WTC11 (cell line): Measurements from ENCODE around the gene EXD3.

ENCODE experiments used
- ATF1 ChIP-seq: sonication (generic); formaldehyde crosslinking; IDR thresholded peaks from 2 replicates; pipeline ENCODE4 v1.8.1; 2023; ENCODE audit warnings: mild to moderate bottlenecking, moderate library complexity, missing genetic modification reagents
- CREB1 ChIP-seq: sonication (generic); formaldehyde crosslinking; IDR thresholded peaks from 2 replicates; pipeline ENCODE4 v1.8.0; 2023; ENCODE audit warnings: mild to moderate bottlenecking, missing genetic modification reagents
- CTCF ChIP-seq: fragments of 200-600 bp; IDR thresholded peaks from 2 replicates; pipeline ENCODE4 v1.8.0; 2022; ENCODE audit warnings: antibody characterized with exemption
- E2F1 ChIP-seq: sonication (generic); formaldehyde crosslinking; IDR thresholded peaks from 2 replicates; pipeline ENCODE4 v1.8.0; 2022; ENCODE audit warnings: mild to moderate bottlenecking, missing genetic modification reagents
- E2F5 ChIP-seq: sonication (generic); formaldehyde crosslinking; IDR thresholded peaks from 2 replicates; pipeline ENCODE4 v1.8.1; 2022; ENCODE audit warnings: mild to moderate bottlenecking, moderate library complexity, missing genetic modification reagents
- FOXK1 ChIP-seq: sonication (generic); formaldehyde crosslinking; IDR thresholded peaks from 2 replicates; pipeline ENCODE4 v1.8.0; 2022; ENCODE audit warnings: mild to moderate bottlenecking, moderate library complexity, missing genetic modification reagents
- IRF1 ChIP-seq: sonication (generic); formaldehyde crosslinking; IDR thresholded peaks from 2 replicates; pipeline ENCODE4 v1.8.0; 2023; ENCODE audit warnings: missing genetic modification reagents
- JUN ChIP-seq: sonication (generic); formaldehyde crosslinking; IDR thresholded peaks from 2 replicates; pipeline ENCODE4 v1.8.0; 2023; ENCODE audit warnings: mild to moderate bottlenecking, missing genetic modification reagents
- KAT7 ChIP-seq: sonication (generic); formaldehyde crosslinking; IDR thresholded peaks from 2 replicates; pipeline ENCODE4 v1.8.1; 2023; ENCODE audit warnings: missing genetic modification reagents, mild to moderate bottlenecking, borderline replicate concordance
- MAX ChIP-seq: sonication (generic); formaldehyde crosslinking; IDR thresholded peaks from 2 replicates; pipeline ENCODE4 v1.8.0; 2022; ENCODE audit warnings: mild to moderate bottlenecking, missing genetic modification reagents
- NFYB ChIP-seq: sonication (generic); formaldehyde crosslinking; conservative IDR thresholded peaks from 2 replicates; pipeline ENCODE4 v1.8.0; 2022; ENCODE audit warnings: low read depth, missing genetic modification reagents
- SMAD3 ChIP-seq: sonication (generic); formaldehyde crosslinking; IDR thresholded peaks from 2 replicates; pipeline ENCODE4 v1.8.0; 2022; ENCODE audit warnings: missing genetic modification reagents, mild to moderate bottlenecking, borderline replicate concordance
- ZNF317 ChIP-seq: sonication (generic); formaldehyde crosslinking; IDR thresholded peaks from 2 replicates; pipeline ENCODE4 v1.8.1; 2023; ENCODE audit warnings: low read depth, mild to moderate bottlenecking, moderate library complexity, missing genetic modification reagents, borderline replicate concordance
- ZNF532 ChIP-seq: fragments of 250-450 bp; sonication (Bioruptor Pico); IDR thresholded peaks from 2 replicates; pipeline ENCODE4 v1.9.0; 2021; ENCODE audit warnings: mild to moderate bottlenecking, borderline replicate concordance

GRCh38 chr9:137266585-137267453 lies 156.1 kb downstream of the EXD3 start:
- TF ChIP-seq IRF1 (CRISPR knock-in tag), result no peak
- TF ChIP-seq CTCF, result no peak
- no peak for TF ChIP-seq CREB1 (CRISPR knock-in tag)
- TF ChIP-seq E2F5 (CRISPR knock-in tag), result no peak
- no peak for TF ChIP-seq ATF1 (CRISPR knock-in tag)
- TF ChIP-seq FOXK1 (CRISPR knock-in tag), result no peak
- TF ChIP-seq JUN, result no peak
- TF ChIP-seq ZNF317, result no peak
- TF ChIP-seq E2F1 (CRISPR knock-in tag), result no peak
- no peak for TF ChIP-seq KAT7
- no peak for TF ChIP-seq ZNF532 (CRISPR knock-in tag)
- TF ChIP-seq MAX, result no peak
- TF ChIP-seq NFYB, result no peak
- no peak for TF ChIP-seq SMAD3 (CRISPR knock-in tag)
